Endothelial cell of umbilical vein (primary cell): Measurements from ENCODE around the gene ZCCHC4. TPM values are rescaled to one million over a fixed set of nuclear protein-coding genes. Genes with fewer than 3 reads are reported as not detected.

ENCODE experiments used
- BruUV-seq: library from RNA; stranded (reverse); fragments of 400-500 nt; replicated peaks from 2 replicates; lab custom pipeline; 2021; lab: Mats Ljungman, UMichigan
- CTCF ChIA-PET: fragments of 300-600, 350-600 bp; sonication (Branson Sonifier 250); formaldehyde crosslinking; loops from one replicate; lab custom pipeline; 2021; ENCODE audit warnings: antibody characterized with exemption, inconsistent platforms; lab: Charles Lee
- POLR2A ChIA-PET: fragments of 300-600, 350-600 bp; sonication (Branson Sonifier 250); formaldehyde crosslinking; loops from one replicate; lab custom pipeline; 2021; ENCODE audit warnings: antibody characterized with exemption, inconsistent platforms; lab: Charles Lee
- DNase-seq: peaks from one replicate; pipeline ENCODE4 v3.0.0-alpha.2; 2011; ENCODE audit warnings: low read depth, low spot score
- FAIRE-seq: peaks from 2 replicates; lab custom pipeline; 2011; peaks lifted over from hg19 to GRCh38; lab: Jason Lieb, UNC
- H2AFZ ChIP-seq: 2 replicates; pipeline ENCODE4 v1.6.0; 2012; ENCODE audit warnings: low read depth, low read length, control low read depth, inconsistent platforms
- H3K27ac ChIP-seq: 2 replicates; pipeline ENCODE4 v1.5.1; 2011; ENCODE audit warnings: low read depth, mild to moderate bottlenecking, control low read depth, low read length, moderate library complexity; ENCODE audit not compliant: insufficient read depth
- H3K27me3 ChIP-seq, 2 experiments: 2 replicates each; pipeline versions ENCODE4 v1.6.0 to v1.6.1; 2011; ENCODE audit warnings: low read length in 2 of 2, mixed read lengths in 1 of 2; ENCODE audit not compliant: control insufficient read depth in 2 of 2, insufficient read depth in 2 of 2
- H3K36me3 ChIP-seq, 2 experiments: 2 replicates in 1 of 2; 3 replicates in 1 of 2; pipeline ENCODE4 v1.5.1; 2011; ENCODE audit warnings: low read length in 2 of 2, mild to moderate bottlenecking in 1 of 2, moderate library complexity in 1 of 2; ENCODE audit not compliant: control insufficient read depth in 2 of 2, insufficient read depth in 2 of 2; ENCODE audit errors: extremely low read depth in 1 of 2
- H3K4me1 ChIP-seq: 3 replicates; pipeline ENCODE4 v1.5.1; 2011; ENCODE audit warnings: mild to moderate bottlenecking, low read length; ENCODE audit not compliant: control insufficient read depth, insufficient read depth; ENCODE audit errors: extremely low read depth
- H3K4me2 ChIP-seq: 2 replicates; pipeline ENCODE4 v1.6.1; 2011; ENCODE audit warnings: low read length, control low read depth, mixed read lengths; ENCODE audit not compliant: insufficient read depth
- H3K4me3 ChIP-seq, 3 experiments: fragments of 200-600 bp in 1 of 3; sonication (generic), shearing (Covaris generic) in 1 of 3; replicated peaks in 1 of 3; 2 replicates each; pipeline ENCODE4 v1.5.1; 2011 to 2016; ENCODE audit warnings: control low read depth in 3 of 3, low read length in 3 of 3, mild to moderate bottlenecking in 2 of 3, inconsistent platforms in 1 of 3, low read depth in 1 of 3, moderate library complexity in 1 of 3; ENCODE audit not compliant: insufficient read depth in 1 of 3
- H3K79me2 ChIP-seq: 2 replicates; pipeline ENCODE4 v1.6.0; 2012; ENCODE audit warnings: low read length, inconsistent platforms; ENCODE audit not compliant: control insufficient read depth, insufficient read depth
- H3K9ac ChIP-seq: replicated peaks from 2 replicates; pipeline ENCODE3; 2011; ENCODE audit warnings: low read length, control low read depth; ENCODE audit not compliant: insufficient read depth; ENCODE audit errors: extremely low read depth
- H3K9me1 ChIP-seq: replicated peaks from 3 replicates; pipeline ENCODE4 v1.6.0; 2011; ENCODE audit warnings: mild to moderate bottlenecking, low read length; ENCODE audit not compliant: control insufficient read depth, insufficient read depth; ENCODE audit errors: extremely low read depth
- H3K9me3 ChIP-seq: replicated peaks from 2 replicates; pipeline ENCODE4 v1.5.1; 2012; ENCODE audit warnings: low read length, inconsistent platforms; ENCODE audit not compliant: control insufficient read depth, insufficient read depth
- H4K20me1 ChIP-seq: replicated peaks from 2 replicates; pipeline ENCODE3; 2011; ENCODE audit warnings: mild to moderate bottlenecking, low read length; ENCODE audit not compliant: control insufficient read depth, insufficient read depth; ENCODE audit errors: extremely low read depth
- EZH2 ChIP-seq: IDR thresholded peaks from 2 replicates; pipeline ENCODE4 v1.6.1; 2012; ENCODE audit warnings: borderline replicate concordance, low read depth, mild to moderate bottlenecking, moderate library complexity, low read length, inconsistent platforms; ENCODE audit not compliant: severe bottlenecking
- FOS ChIP-seq: IDR thresholded peaks from 2 replicates; pipeline ENCODE4 v1.6.1; 2011; ENCODE audit warnings: mild to moderate bottlenecking, low read length, moderate library complexity, borderline replicate concordance; ENCODE audit not compliant: insufficient read depth
- GATA2 ChIP-seq: IDR thresholded peaks from 2 replicates; pipeline ENCODE4 v1.7.0; 2011; ENCODE audit warnings: low read depth, mild to moderate bottlenecking, moderate library complexity, mixed read lengths, low read length; ENCODE audit not compliant: insufficient read length, insufficient read depth
- JUN ChIP-seq: IDR thresholded peaks from 2 replicates; pipeline ENCODE4 v1.6.1; 2011; ENCODE audit warnings: borderline replicate concordance, low read depth; ENCODE audit not compliant: insufficient read length, insufficient read depth
- MYC ChIP-seq: IDR thresholded peaks from one replicate; pipeline ENCODE4 v1.6.1; 2011; ENCODE audit warnings: mild to moderate bottlenecking, low read depth, low read length
- POLR2A ChIP-seq: IDR thresholded peaks from 2 replicates; pipeline ENCODE4 v1.6.1; 2012; ENCODE audit warnings: low read depth, mild to moderate bottlenecking, control low read depth, low read length
- POLR2AphosphoS5 ChIP-seq: IDR thresholded peaks from 2 replicates; pipeline ENCODE4 v1.6.1; 2012; ENCODE audit warnings: low read depth, mild to moderate bottlenecking, control low read depth, low read length, moderate library complexity; ENCODE audit not compliant: insufficient read depth
- dilution Hi-C: fragments of 300-500 bp; cut with MboI; formaldehyde crosslinking; loops from one replicate; pipeline ENCODE4 v1.15.0; 2019; ENCODE audit warnings: low sequenced_read_pairs; ENCODE audit not compliant: extremely low pct_ligation_motif_present
- intact Hi-C: fragments of 100-400 bp; cut with micrococcal nuclease; formaldehyde crosslinking; loops from one replicate; pipeline ENCODE4 v1.10.0; 2022
- polyA plus RNA-seq, 4 experiments: library from polyadenylated mRNA; depleted of rRNA in 3 of 4; stranded (reverse) in 3 of 4; unstranded in 1 of 4; fragments of >200 nt; gene quantifications; 2 replicates each; pipeline versions ENCODE4 v1.2.1 to v1.2.3, GENCODE V29; 2011 to 2012; ENCODE audit warnings: missing spikeins in 1 of 4
- total RNA-seq: library from RNA; stranded (reverse); gene quantifications from 2 replicates; pipeline ENCODE4 v1.2.3, GENCODE V29; 2021
- TF ChIP-seq, protein P1 (sequence below): IDR thresholded peaks from 2 replicates; pipeline ENCODE4 v1.6.1; 2011; ENCODE audit not compliant: insufficient read depth, insufficient read length
- TF ChIP-seq, protein P2 (sequence below), 2 donors: IDR thresholded peaks; 1 replicate in 1 of 2; 2 replicates in 1 of 2; pipeline ENCODE4 v1.5.1; 2011; ENCODE audit warnings: low read length in 2 of 2, mild to moderate bottlenecking in 2 of 2, moderate library complexity in 2 of 2, control low read depth in 1 of 2, inconsistent platforms in 1 of 2, low read depth in 1 of 2; ENCODE audit not compliant: insufficient read depth in 1 of 2; ENCODE audit errors: extremely low read depth in 1 of 2

Gene ZCCHC4
- total and polyA plus RNA-seq, 2 donors (not counting 3 experiments of a cell fraction or from before 2014, with no cell fraction given) = 6.6 to 10.9 TPM

DNA sequence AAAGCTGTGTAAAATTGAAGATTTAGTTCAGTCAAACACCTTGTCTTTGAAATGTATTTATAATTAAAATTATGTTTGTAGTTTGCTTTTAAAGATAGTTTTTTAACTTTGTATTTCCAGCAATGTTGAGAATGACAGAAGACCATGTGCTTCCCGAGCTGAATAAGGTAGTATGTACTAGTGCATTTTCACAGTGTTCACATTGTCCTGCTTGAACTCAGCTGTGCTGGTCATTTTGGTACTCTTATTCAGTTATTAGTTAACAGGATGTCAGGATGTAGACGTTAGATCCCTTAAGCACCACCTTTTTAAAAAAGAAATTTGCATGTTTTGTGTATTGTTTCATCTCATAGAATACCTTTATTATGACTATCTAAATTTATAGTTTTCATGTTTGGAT is 92.9 kb downstream of the ZCCHC4 start:
- ChIA-PET CTCF (interaction anchor here (1.5 kb wide), 1 partner anchor 15 kb away, joined by 5 read pairs; no protein-coding TSS in a partner anchor), POLR2A (no interaction called here)
- H3K4me1 ChIP-seq = no peaks in the 10 kb centered on the region
- no peak overlapping the region for H2AFZ ChIP-seq
- H3K27ac ChIP-seq = no peak overlapping the region
- dilution Hi-C loops = no loop called here
- H3K9me1 ChIP-seq = no peaks in the 10 kb centered on the region
- no peak for DNase-seq
- no peak overlapping the region for H3K9ac ChIP-seq
- H3K9me3 ChIP-seq = no peaks in the 10 kb centered on the region
- no TSS peak for BruUV-seq
- H3K4me2 ChIP-seq = no peak overlapping the region
- intact Hi-C loops = no loop called here
- H3K4me3 ChIP-seq = no peak overlapping the region
- no peak for FAIRE-seq
- no peaks in the 10 kb centered on the region for H3K27me3 ChIP-seq
- H3K79me2 ChIP-seq = no peaks in the 10 kb centered on the region
- H4K20me1 ChIP-seq = no peaks in the 10 kb centered on the region
- TF ChIP-seq POLR2AphosphoS5 (no peak), GATA2 (no peak), JUN (no peak), MYC (no peak)
- peaks cover 10 to 19% of the 10 kb centered on the region in 2 experiments for H3K36me3 ChIP-seq

DNA sequence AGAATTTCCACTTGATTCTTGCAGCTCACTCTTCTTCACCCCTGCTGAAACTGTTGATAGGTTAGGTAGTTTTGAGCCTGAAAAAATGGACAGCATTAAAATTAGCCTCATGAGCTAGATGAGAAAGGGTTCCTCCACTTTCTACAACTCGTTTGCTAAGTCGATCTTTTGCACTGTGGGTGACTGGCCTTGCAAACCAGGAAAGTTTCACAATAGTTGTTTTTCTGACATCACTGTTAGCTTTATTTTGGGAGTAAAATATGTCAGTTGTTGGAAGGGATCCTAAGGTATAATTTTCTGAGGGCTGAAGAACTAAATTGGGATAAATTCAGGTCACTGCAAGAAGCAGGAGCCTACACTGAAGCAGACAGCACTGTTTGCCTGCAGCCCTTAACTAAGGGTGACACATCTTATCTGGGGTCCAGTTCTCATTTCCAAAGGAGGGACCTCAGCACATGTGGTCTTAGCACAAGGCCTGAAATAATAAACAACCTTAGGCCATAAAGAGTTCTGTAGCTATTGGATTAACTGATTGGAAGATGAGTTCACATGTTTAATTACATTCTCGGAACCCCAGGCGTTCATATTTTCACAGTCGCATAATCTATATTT is 93.6 kb downstream of the ZCCHC4 start:
- dilution Hi-C loops = no loop called here
- no peak overlapping the region for H3K9ac ChIP-seq
- no TSS peak for BruUV-seq
- FAIRE-seq (no peak), DNase-seq (no peak)
- H3K36me3 ChIP-seq = peaks cover 12 to 21% of the 10 kb centered on the region in 2 experiments
- ChIA-PET POLR2A (no interaction called here), CTCF (interaction anchor here (1.5 kb wide), 1 partner anchor 16 kb away, joined by 5 read pairs; no protein-coding TSS in a partner anchor)
- no peak overlapping the region for H3K4me3 ChIP-seq
- intact Hi-C loops = no loop called here
- TF ChIP-seq EZH2 = no peak
- no peak for TF ChIP-seq JUN
- no peak for TF ChIP-seq GATA2
- TF ChIP-seq, protein P1, sequence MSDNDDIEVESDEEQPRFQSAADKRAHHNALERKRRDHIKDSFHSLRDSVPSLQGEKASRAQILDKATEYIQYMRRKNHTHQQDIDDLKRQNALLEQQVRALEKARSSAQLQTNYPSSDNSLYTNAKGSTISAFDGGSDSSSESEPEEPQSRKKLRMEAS = no peak
- no peak for TF ChIP-seq MYC
- no peak for TF ChIP-seq POLR2AphosphoS5
- no peak for TF ChIP-seq POLR2A
- no peak for TF ChIP-seq FOS
- TF ChIP-seq, protein P2, sequence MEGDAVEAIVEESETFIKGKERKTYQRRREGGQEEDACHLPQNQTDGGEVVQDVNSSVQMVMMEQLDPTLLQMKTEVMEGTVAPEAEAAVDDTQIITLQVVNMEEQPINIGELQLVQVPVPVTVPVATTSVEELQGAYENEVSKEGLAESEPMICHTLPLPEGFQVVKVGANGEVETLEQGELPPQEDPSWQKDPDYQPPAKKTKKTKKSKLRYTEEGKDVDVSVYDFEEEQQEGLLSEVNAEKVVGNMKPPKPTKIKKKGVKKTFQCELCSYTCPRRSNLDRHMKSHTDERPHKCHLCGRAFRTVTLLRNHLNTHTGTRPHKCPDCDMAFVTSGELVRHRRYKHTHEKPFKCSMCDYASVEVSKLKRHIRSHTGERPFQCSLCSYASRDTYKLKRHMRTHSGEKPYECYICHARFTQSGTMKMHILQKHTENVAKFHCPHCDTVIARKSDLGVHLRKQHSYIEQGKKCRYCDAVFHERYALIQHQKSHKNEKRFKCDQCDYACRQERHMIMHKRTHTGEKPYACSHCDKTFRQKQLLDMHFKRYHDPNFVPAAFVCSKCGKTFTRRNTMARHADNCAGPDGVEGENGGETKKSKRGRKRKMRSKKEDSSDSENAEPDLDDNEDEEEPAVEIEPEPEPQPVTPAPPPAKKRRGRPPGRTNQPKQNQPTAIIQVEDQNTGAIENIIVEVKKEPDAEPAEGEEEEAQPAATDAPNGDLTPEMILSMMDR (IDR thresholded peaks at IDR 0.05; ENCODE audit: extremely low read depth in 1 of 2, insufficient read depth in 1 of 2, low read depth in 1 of 2, low read length in 2 of 2) = no peak
- no peaks in the 10 kb centered on the region for H3K4me1 ChIP-seq
- H4K20me1 ChIP-seq = no peaks in the 10 kb centered on the region
- H3K9me3 ChIP-seq = no peaks in the 10 kb centered on the region
- H3K4me2 ChIP-seq = no peak overlapping the region
- H3K9me1 ChIP-seq = no peaks in the 10 kb centered on the region
- no peak overlapping the region for H3K27ac ChIP-seq
- H3K27me3 ChIP-seq = no peaks in the 10 kb centered on the region
- no peak overlapping the region for H2AFZ ChIP-seq
- H3K79me2 ChIP-seq = no peaks in the 10 kb centered on the region
